ENCODE results near the gene GNB1L.
"Not testable (repeated sequence)": the region's sequence is repeated elsewhere in the genome, so short reads cannot be mapped to it uniquely, and the experiment has no call there.

The GNB1L gene

GRCh38 chr22:19793161-19793560 is 61.5 kb downstream of the GNB1L start:
- H3K4me1 ChIP-seq (ENCODE audit: control insufficient read depth in 1 of 2, insufficient read depth in 2 of 2, low read length in 2 of 2): no peaks in the 10 kb centered on the region
- H3K9me3 ChIP-seq (ENCODE audit: control insufficient read depth in 1 of 2, low read length in 2 of 2): peaks cover 0 to 5% of the 10 kb centered on the region in 2 donors
- no peaks in the 10 kb centered on the region for H3K27me3 ChIP-seq (ENCODE audit: control insufficient read depth in 1 of 2, insufficient read depth in 2 of 2, low read length in 2 of 2)
- no peak overlapping the region for H3K27ac ChIP-seq (ENCODE audit: low read depth, low read length)
- H3K4me3 ChIP-seq (ENCODE audit: low read depth in 1 of 2, low read length in 2 of 2): no peak overlapping the region
- H3K36me3 ChIP-seq (ENCODE audit: control insufficient read depth in 1 of 2, insufficient read depth in 2 of 2, low read length in 2 of 2): no peaks in the 10 kb centered on the region
- H3K9ac ChIP-seq (ENCODE audit: low read depth in 1 of 2, low read length in 2 of 2): no peak overlapping the region

- H3K9ac ChIP-seq (ENCODE audit: low read depth in 1 of 2, low read length in 2 of 2); H3K4me3 ChIP-seq (ENCODE audit: low read depth in 1 of 2, low read length in 2 of 2); H3K36me3 ChIP-seq (ENCODE audit: control insufficient read depth in 1 of 2, insufficient read depth in 2 of 2, low read length in 2 of 2); H3K9me3 ChIP-seq (ENCODE audit: control insufficient read depth in 1 of 2, low read length in 2 of 2); H3K27ac ChIP-seq (ENCODE audit: low read depth, low read length); H3K27me3 ChIP-seq (ENCODE audit: control insufficient read depth in 1 of 2, insufficient read depth in 2 of 2, low read length in 2 of 2); H3K4me1 ChIP-seq (ENCODE audit: control insufficient read depth in 1 of 2, insufficient read depth in 2 of 2, low read length in 2 of 2): not testable (repeated sequence)
Measured at GRCh38 chr22:19792383-19792896, 62.2 kb downstream of the GNB1L start.

- H3K4me1 ChIP-seq (ENCODE audit: control insufficient read depth in 1 of 2, insufficient read depth in 2 of 2, low read length in 2 of 2): no peaks in the 10 kb centered on the region
- no peaks in the 10 kb centered on the region for H3K27me3 ChIP-seq (ENCODE audit: control insufficient read depth in 1 of 2, insufficient read depth in 2 of 2, low read length in 2 of 2)
- H3K27ac ChIP-seq (ENCODE audit: low read depth, low read length): no peak overlapping the region
- no peak overlapping the region for H3K4me3 ChIP-seq (ENCODE audit: low read depth in 1 of 2, low read length in 2 of 2)
- no peaks in the 10 kb centered on the region for H3K36me3 ChIP-seq (ENCODE audit: control insufficient read depth in 1 of 2, insufficient read depth in 2 of 2, low read length in 2 of 2)
- peaks cover 0 to 5% of the 10 kb centered on the region in 2 donors for H3K9me3 ChIP-seq (ENCODE audit: control insufficient read depth in 1 of 2, low read length in 2 of 2)
- no peak overlapping the region for H3K9ac ChIP-seq (ENCODE audit: low read depth in 1 of 2, low read length in 2 of 2)
Measured at GRCh38 chr22:19791894-19792293, 62.8 kb downstream of the GNB1L start.

DNA sequence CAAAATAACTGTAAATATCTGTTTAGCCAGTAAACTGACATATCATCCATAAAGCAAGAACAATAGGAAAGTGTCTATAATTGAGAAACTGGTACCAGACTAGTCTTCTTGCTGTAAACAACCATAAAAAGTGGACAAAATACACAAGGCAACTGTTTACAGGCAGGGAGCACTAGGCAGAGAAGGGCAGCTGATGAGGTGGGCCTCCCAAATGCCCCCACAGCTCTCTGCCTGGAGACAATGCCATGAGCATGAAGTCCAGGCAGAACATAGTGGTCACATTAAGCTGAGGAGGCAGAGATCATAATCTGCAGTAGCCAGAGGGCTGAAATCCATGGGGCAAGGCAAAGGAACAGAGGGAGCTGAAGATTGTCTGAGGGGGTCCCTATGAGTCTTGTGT is 63.4 kb downstream of the GNB1L start:
- Histone ChIP-seq H3K9ac (ENCODE audit: low read depth in 1 of 2, low read length in 2 of 2) (no peak overlapping the region), H3K27ac (ENCODE audit: low read depth, low read length) (no peak overlapping the region), H3K27me3 (ENCODE audit: control insufficient read depth in 1 of 2, insufficient read depth in 2 of 2, low read length in 2 of 2) (no peaks in the 10 kb centered on the region), H3K9me3 (ENCODE audit: control insufficient read depth in 1 of 2, low read length in 2 of 2) (peaks cover 0 to 5% of the 10 kb centered on the region in 2 donors), H3K4me3 (ENCODE audit: low read depth in 1 of 2, low read length in 2 of 2) (no peak overlapping the region), H3K4me1 (ENCODE audit: control insufficient read depth in 1 of 2, insufficient read depth in 2 of 2, low read length in 2 of 2) (no peaks in the 10 kb centered on the region), H3K36me3 (ENCODE audit: control insufficient read depth in 1 of 2, insufficient read depth in 2 of 2, low read length in 2 of 2) (no peaks in the 10 kb centered on the region)

- Histone ChIP-seq H3K9ac (ENCODE audit: low read depth in 1 of 2, low read length in 2 of 2) (no peak overlapping the region), H3K4me1 (ENCODE audit: control insufficient read depth in 1 of 2, insufficient read depth in 2 of 2, low read length in 2 of 2) (no peaks in the 10 kb centered on the region), H3K4me3 (ENCODE audit: low read depth in 1 of 2, low read length in 2 of 2) (no peak overlapping the region), H3K36me3 (ENCODE audit: control insufficient read depth in 1 of 2, insufficient read depth in 2 of 2, low read length in 2 of 2) (no peaks in the 10 kb centered on the region), H3K9me3 (ENCODE audit: control insufficient read depth in 1 of 2, low read length in 2 of 2) (peaks cover 0 to 5% of the 10 kb centered on the region in 2 donors), H3K27ac (ENCODE audit: low read depth, low read length) (no peak overlapping the region), H3K27me3 (ENCODE audit: control insufficient read depth in 1 of 2, insufficient read depth in 2 of 2, low read length in 2 of 2) (no peaks in the 10 kb centered on the region)
Measured at GRCh38 chr22:19789828-19790227, 64.8 kb downstream of the GNB1L start.

DNA sequence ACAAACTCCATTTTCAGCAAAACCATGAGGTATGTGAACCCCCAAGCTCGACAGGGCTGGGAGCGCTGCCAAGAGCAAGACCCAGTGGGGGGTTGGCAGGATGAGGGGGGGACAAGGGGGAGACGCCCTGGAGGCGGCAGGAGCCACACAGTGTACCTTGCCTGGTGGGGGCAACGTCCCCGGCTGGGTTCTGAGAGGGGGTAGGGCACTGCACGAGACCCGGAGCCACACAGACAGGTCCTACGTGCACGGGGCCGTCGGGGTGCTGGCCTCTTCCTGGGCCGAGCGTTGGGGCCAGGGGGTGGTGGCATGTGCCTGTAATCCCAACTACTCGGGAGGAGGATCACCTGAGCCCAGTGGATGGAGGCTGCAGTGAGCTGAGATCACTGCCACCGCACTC is 65.3 kb downstream of the GNB1L start:
- H3K4me3 ChIP-seq (ENCODE audit: low read depth in 1 of 2, low read length in 2 of 2): no peak overlapping the region
- no peaks in the 10 kb centered on the region for H3K27me3 ChIP-seq (ENCODE audit: control insufficient read depth in 1 of 2, insufficient read depth in 2 of 2, low read length in 2 of 2)
- H3K36me3 ChIP-seq (ENCODE audit: control insufficient read depth in 1 of 2, insufficient read depth in 2 of 2, low read length in 2 of 2): no peaks in the 10 kb centered on the region
- H3K9me3 ChIP-seq (ENCODE audit: control insufficient read depth in 1 of 2, low read length in 2 of 2): peaks cover 0 to 5% of the 10 kb centered on the region in 2 donors
- H3K27ac ChIP-seq (ENCODE audit: low read depth, low read length): no peak overlapping the region
- no peak overlapping the region for H3K9ac ChIP-seq (ENCODE audit: low read depth in 1 of 2, low read length in 2 of 2)
- H3K4me1 ChIP-seq (ENCODE audit: control insufficient read depth in 1 of 2, insufficient read depth in 2 of 2, low read length in 2 of 2): no peaks in the 10 kb centered on the region

GRCh38 chr22:19788661-19789225 is 65.9 kb downstream of the GNB1L start:
- Histone ChIP-seq H3K4me1 (ENCODE audit: control insufficient read depth in 1 of 2, insufficient read depth in 2 of 2, low read length in 2 of 2) (no peaks in the 10 kb centered on the region), H3K9ac (ENCODE audit: low read depth in 1 of 2, low read length in 2 of 2) (no peak overlapping the region), H3K27ac (ENCODE audit: low read depth, low read length) (no peak overlapping the region), H3K36me3 (ENCODE audit: control insufficient read depth in 1 of 2, insufficient read depth in 2 of 2, low read length in 2 of 2) (no peaks in the 10 kb centered on the region), H3K9me3 (ENCODE audit: control insufficient read depth in 1 of 2, low read length in 2 of 2) (peaks cover 0 to 5% of the 10 kb centered on the region in 2 donors), H3K4me3 (ENCODE audit: low read depth in 1 of 2, low read length in 2 of 2) (no peak overlapping the region), H3K27me3 (ENCODE audit: control insufficient read depth in 1 of 2, insufficient read depth in 2 of 2, low read length in 2 of 2) (no peaks in the 10 kb centered on the region)

GRCh38 chr22:19787849-19788141 is 66.9 kb downstream of the GNB1L start:
- Histone ChIP-seq H3K36me3 (ENCODE audit: control insufficient read depth in 1 of 2, insufficient read depth in 2 of 2, low read length in 2 of 2) (no peaks in the 10 kb centered on the region), H3K9ac (ENCODE audit: low read depth in 1 of 2, low read length in 2 of 2) (no peak overlapping the region), H3K4me3 (ENCODE audit: low read depth in 1 of 2, low read length in 2 of 2) (no peak overlapping the region), H3K4me1 (ENCODE audit: control insufficient read depth in 1 of 2, insufficient read depth in 2 of 2, low read length in 2 of 2) (no peaks in the 10 kb centered on the region), H3K27ac (ENCODE audit: low read depth, low read length) (no peak overlapping the region), H3K27me3 (ENCODE audit: control insufficient read depth in 1 of 2, insufficient read depth in 2 of 2, low read length in 2 of 2) (no peaks in the 10 kb centered on the region), H3K9me3 (ENCODE audit: control insufficient read depth in 1 of 2, low read length in 2 of 2) (peaks cover 0 to 5% of the 10 kb centered on the region in 2 donors)

GRCh38 chr22:19786959-19787848 is 67.5 kb downstream of the GNB1L start:
- H3K27ac ChIP-seq (ENCODE audit: low read depth, low read length): no peak overlapping the region
- no peaks in the 10 kb centered on the region for H3K36me3 ChIP-seq (ENCODE audit: control insufficient read depth in 1 of 2, insufficient read depth in 2 of 2, low read length in 2 of 2)
- peaks cover 0 to 5% of the 10 kb centered on the region in 2 donors for H3K9me3 ChIP-seq (ENCODE audit: control insufficient read depth in 1 of 2, low read length in 2 of 2)
- H3K9ac ChIP-seq (ENCODE audit: low read depth in 1 of 2, low read length in 2 of 2): no peak overlapping the region
- no peaks in the 10 kb centered on the region for H3K4me1 ChIP-seq (ENCODE audit: control insufficient read depth in 1 of 2, insufficient read depth in 2 of 2, low read length in 2 of 2)
- no peak overlapping the region for H3K4me3 ChIP-seq (ENCODE audit: low read depth in 1 of 2, low read length in 2 of 2)
- H3K27me3 ChIP-seq (ENCODE audit: control insufficient read depth in 1 of 2, insufficient read depth in 2 of 2, low read length in 2 of 2): peaks cover 0 to 3% of the 10 kb centered on the region in 2 donors

- H3K9me3 ChIP-seq (ENCODE audit: control insufficient read depth in 1 of 2, low read length in 2 of 2): no peaks in the 10 kb centered on the region
- no peaks in the 10 kb centered on the region for H3K4me1 ChIP-seq (ENCODE audit: control insufficient read depth in 1 of 2, insufficient read depth in 2 of 2, low read length in 2 of 2)
- no peak overlapping the region for H3K4me3 ChIP-seq (ENCODE audit: low read depth in 1 of 2, low read length in 2 of 2)
- H3K27ac ChIP-seq (ENCODE audit: low read depth, low read length): no peak overlapping the region
- H3K36me3 ChIP-seq (ENCODE audit: control insufficient read depth in 1 of 2, insufficient read depth in 2 of 2, low read length in 2 of 2): no peaks in the 10 kb centered on the region
- H3K9ac ChIP-seq (ENCODE audit: low read depth in 1 of 2, low read length in 2 of 2): no peak overlapping the region
- H3K27me3 ChIP-seq (ENCODE audit: control insufficient read depth in 1 of 2, insufficient read depth in 2 of 2, low read length in 2 of 2): peaks cover 0 to 6% of the 10 kb centered on the region in 2 donors
Measured at GRCh38 chr22:19786264-19786585, 68.4 kb downstream of the GNB1L start.
